Measurements from ENCODE around the gene SNX27.

The SNX27 gene

DNA sequence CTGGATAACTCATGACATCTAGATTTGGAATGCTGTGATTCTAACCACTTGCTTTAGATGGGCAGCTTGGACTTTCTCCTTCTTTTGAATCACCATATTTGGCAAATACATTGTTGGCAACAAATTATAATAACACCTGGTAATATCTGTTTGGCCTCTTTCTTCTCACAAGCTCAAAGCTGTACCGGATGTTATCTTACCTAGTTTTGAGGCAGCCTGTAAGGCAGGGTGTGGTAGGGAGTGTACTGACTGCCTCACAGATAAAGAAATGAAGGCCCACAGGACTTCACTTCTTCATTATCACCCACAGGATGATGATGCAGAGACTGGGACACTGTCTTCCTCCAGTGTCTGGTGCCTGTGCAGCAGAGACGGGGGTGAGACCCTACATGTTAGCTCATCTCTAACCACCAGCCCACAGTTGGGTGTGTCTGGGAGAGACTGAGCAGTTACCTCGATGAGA, 43.2 kb upstream of the SNX27 start:
- DNase-seq (ENCODE audit: low spot score), result no peak
- no peak overlapping the region for H3K4ac ChIP-seq (ENCODE audit: low read length)
- no peak overlapping the region for H4K91ac ChIP-seq (ENCODE audit: low read depth, low read length, poor library complexity)
- H2AFZ ChIP-seq (ENCODE audit: low read length), result no peak overlapping the region
- no peak overlapping the region for H2BK120ac ChIP-seq (ENCODE audit: low read depth, low read length)
- no peaks in the 10 kb centered on the region for H3K9me3 ChIP-seq (replicated peaks in 1 of 2; ENCODE audit: control insufficient read depth in 2 of 2, insufficient read depth in 1 of 2, low read depth in 1 of 2, low read length in 2 of 2)
- no peak overlapping the region for H3K23ac ChIP-seq (ENCODE audit: low read depth, low read length, poor library complexity)
- no peak overlapping the region for H3K27ac ChIP-seq (replicated peaks; ENCODE audit: low read length)
- no peaks in the 10 kb centered on the region for H3K27me3 ChIP-seq (ENCODE audit: control insufficient read depth in 3 of 3, insufficient read depth in 3 of 3, low read depth in 1 of 3, low read length in 3 of 3)
- no peak overlapping the region for H3K9ac ChIP-seq (ENCODE audit: low read depth, low read length, poor library complexity)
- no peak overlapping the region for H2BK5ac ChIP-seq (ENCODE audit: low read length)
- H3K4me3 ChIP-seq (ENCODE audit: low read length in 2 of 2), result no peak overlapping the region
- no peak overlapping the region for H2BK15ac ChIP-seq (ENCODE audit: low read length)
- H3K79me1 ChIP-seq (ENCODE audit: low read depth, low read length), result no peaks in the 10 kb centered on the region
- WGBS, 2 donors (ENCODE audit: extremely low coverage in 2 of 2, insufficient read length in 2 of 2, insufficient replicate concordance in 1 of 2), result no CpG with 5 or more reads among the region's 3 CpGs
- H3K18ac ChIP-seq (ENCODE audit: low read length), result no peak overlapping the region
- peaks cover 13 to 68% of the 10 kb centered on the region in 2 donors for H3K36me3 ChIP-seq (replicated peaks in 1 of 2; ENCODE audit: control insufficient read depth in 2 of 2, insufficient read depth in 2 of 2, low read length in 2 of 2)
- no peak overlapping the region for H3K4me2 ChIP-seq (ENCODE audit: insufficient read depth, low read length, poor library complexity, severe bottlenecking)
- no peak overlapping the region for H2BK12ac ChIP-seq (ENCODE audit: low read length)
- H3K4me1 ChIP-seq (ENCODE audit: control insufficient read depth in 2 of 2, insufficient read depth in 1 of 2, low read depth in 1 of 2, low read length in 2 of 2), result peaks cover 3 to 14% of the 10 kb centered on the region in 2 donors
- no peak overlapping the region for H2AK5ac ChIP-seq (ENCODE audit: low read depth, low read length)
- H3K14ac ChIP-seq (ENCODE audit: low read length), result no peak overlapping the region
- H4K8ac ChIP-seq (ENCODE audit: low read depth, low read length), result no peak overlapping the region

DNA sequence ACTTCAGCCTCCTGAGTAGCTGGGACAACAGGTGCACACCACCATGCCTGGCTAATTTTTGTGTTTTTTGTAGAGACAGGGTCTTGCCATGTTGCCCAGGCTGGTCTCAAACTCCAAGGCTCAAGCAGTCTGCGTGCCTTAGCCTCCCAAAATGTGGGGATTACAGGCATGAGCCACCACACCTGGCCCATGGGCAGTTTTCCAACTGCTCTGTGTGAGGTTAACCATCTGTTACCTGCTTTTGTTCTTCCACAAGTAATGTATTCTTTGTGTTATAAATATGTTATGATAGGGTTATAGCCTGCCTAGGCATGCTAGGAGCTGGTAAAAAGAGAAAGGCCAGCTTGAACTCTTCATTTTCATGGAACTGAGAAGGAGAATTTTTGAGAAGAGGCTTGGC, 41.0 kb upstream of the SNX27 start:
- no peak overlapping the region for H2AK5ac ChIP-seq (ENCODE audit: low read depth, low read length)
- H3K9me3 ChIP-seq (replicated peaks in 1 of 2; ENCODE audit: control insufficient read depth in 2 of 2, insufficient read depth in 1 of 2, low read depth in 1 of 2, low read length in 2 of 2), result no peaks in the 10 kb centered on the region
- no peaks in the 10 kb centered on the region for H3K27me3 ChIP-seq (ENCODE audit: control insufficient read depth in 3 of 3, insufficient read depth in 3 of 3, low read depth in 1 of 3, low read length in 3 of 3)
- H3K4ac ChIP-seq (ENCODE audit: low read length), result no peak overlapping the region
- H3K4me1 ChIP-seq (ENCODE audit: control insufficient read depth in 2 of 2, insufficient read depth in 1 of 2, low read depth in 1 of 2, low read length in 2 of 2), result peaks cover 0 to 5% of the 10 kb centered on the region in 2 donors
- no peak overlapping the region for H3K9ac ChIP-seq (ENCODE audit: low read depth, low read length, poor library complexity)
- no peak overlapping the region for H4K8ac ChIP-seq (ENCODE audit: low read depth, low read length)
- H3K23ac ChIP-seq (ENCODE audit: low read depth, low read length, poor library complexity), result no peak overlapping the region
- no peak overlapping the region for H2BK5ac ChIP-seq (ENCODE audit: low read length)
- peaks cover 23 to 75% of the 10 kb centered on the region in 2 donors for H3K36me3 ChIP-seq (replicated peaks in 1 of 2; ENCODE audit: control insufficient read depth in 2 of 2, insufficient read depth in 2 of 2, low read length in 2 of 2)
- H2BK15ac ChIP-seq (ENCODE audit: low read length), result no peak overlapping the region
- no peak overlapping the region for H3K14ac ChIP-seq (ENCODE audit: low read length)
- H2AFZ ChIP-seq (ENCODE audit: low read length), result no peak overlapping the region
- no CpG with 5 or more reads among the region's 1 CpG for WGBS, 2 donors (ENCODE audit: extremely low coverage in 2 of 2, insufficient read length in 2 of 2, insufficient replicate concordance in 1 of 2)
- no peak for DNase-seq (ENCODE audit: low spot score)
- H2BK120ac ChIP-seq (ENCODE audit: low read depth, low read length), result no peak overlapping the region
- H3K18ac ChIP-seq (ENCODE audit: low read length), result no peak overlapping the region
- no peak overlapping the region for H3K4me3 ChIP-seq (ENCODE audit: low read length in 2 of 2)
- no peak overlapping the region for H3K27ac ChIP-seq (replicated peaks; ENCODE audit: low read length)
- no peak overlapping the region for H3K4me2 ChIP-seq (ENCODE audit: insufficient read depth, low read length, poor library complexity, severe bottlenecking)
- no peaks in the 10 kb centered on the region for H3K79me1 ChIP-seq (ENCODE audit: low read depth, low read length)
- no peak overlapping the region for H2BK12ac ChIP-seq (ENCODE audit: low read length)
- H4K91ac ChIP-seq (ENCODE audit: low read depth, low read length, poor library complexity), result no peak overlapping the region

- WGBS, 2 donors (ENCODE audit: extremely low coverage in 2 of 2, insufficient read length in 2 of 2, insufficient replicate concordance in 1 of 2), result no CpG with 5 or more reads among the region's 12 CpGs
Measured at GRCh38 chr1:151574575-151575529, 37.0 kb upstream of the SNX27 start.

GRCh38 chr1:151577173-151577572, 34.7 kb upstream of the SNX27 start:
- Histone ChIP-seq H3K27ac (replicated peaks; ENCODE audit: low read length) (no peak overlapping the region), H3K36me3 (replicated peaks in 1 of 2; ENCODE audit: control insufficient read depth in 2 of 2, insufficient read depth in 2 of 2, low read length in 2 of 2) (peaks cover 27 to 89% of the 10 kb centered on the region in 2 donors), H3K9ac (ENCODE audit: low read depth, low read length, poor library complexity) (no peak overlapping the region), H4K8ac (ENCODE audit: low read depth, low read length) (no peak overlapping the region), H3K4me1 (ENCODE audit: control insufficient read depth in 2 of 2, insufficient read depth in 1 of 2, low read depth in 1 of 2, low read length in 2 of 2) (no peaks in the 10 kb centered on the region), H2BK120ac (ENCODE audit: low read depth, low read length) (no peak overlapping the region), H3K9me3 (replicated peaks in 1 of 2; ENCODE audit: control insufficient read depth in 2 of 2, insufficient read depth in 1 of 2, low read depth in 1 of 2, low read length in 2 of 2) (no peaks in the 10 kb centered on the region), H3K23ac (ENCODE audit: low read depth, low read length, poor library complexity) (no peak overlapping the region), H4K91ac (ENCODE audit: low read depth, low read length, poor library complexity) (no peak overlapping the region), H3K14ac (ENCODE audit: low read length) (no peak overlapping the region), H3K79me1 (ENCODE audit: low read depth, low read length) (no peaks in the 10 kb centered on the region), H3K18ac (ENCODE audit: low read length) (no peak overlapping the region), H3K4ac (ENCODE audit: low read length) (no peak overlapping the region), H2AK5ac (ENCODE audit: low read depth, low read length) (no peak overlapping the region), H2BK5ac (ENCODE audit: low read length) (no peak overlapping the region), H3K4me2 (ENCODE audit: insufficient read depth, low read length, poor library complexity, severe bottlenecking) (no peak overlapping the region), H2BK15ac (ENCODE audit: low read length) (no peak overlapping the region), H3K4me3 (ENCODE audit: low read length in 2 of 2) (no peak overlapping the region), H2AFZ (ENCODE audit: low read length) (no peak overlapping the region), H3K27me3 (ENCODE audit: control insufficient read depth in 3 of 3, insufficient read depth in 3 of 3, low read depth in 1 of 3, low read length in 3 of 3) (no peaks in the 10 kb centered on the region), H2BK12ac (ENCODE audit: low read length) (no peak overlapping the region)
- WGBS, 2 donors (ENCODE audit: extremely low coverage in 2 of 2, insufficient read length in 2 of 2, insufficient replicate concordance in 1 of 2), result no CpG with 5 or more reads among the region's 2 CpGs
- DNase-seq (ENCODE audit: low spot score), result no peak

More at GRCh38 chr1:151574575-151575529, 37.0 kb upstream of the SNX27 start:
- Histone ChIP-seq H2BK5ac (ENCODE audit: low read length) (no peak overlapping the region), H3K36me3 (replicated peaks in 1 of 2; ENCODE audit: control insufficient read depth in 2 of 2, insufficient read depth in 2 of 2, low read length in 2 of 2) (peaks cover 27 to 77% of the 10 kb centered on the region in 2 donors), H2BK120ac (ENCODE audit: low read depth, low read length) (no peak overlapping the region), H2BK15ac (ENCODE audit: low read length) (no peak overlapping the region), H3K4me1 (ENCODE audit: control insufficient read depth in 2 of 2, insufficient read depth in 1 of 2, low read depth in 1 of 2, low read length in 2 of 2) (no peaks in the 10 kb centered on the region), H4K8ac (ENCODE audit: low read depth, low read length) (no peak overlapping the region), H3K79me1 (ENCODE audit: low read depth, low read length) (no peaks in the 10 kb centered on the region), H3K9me3 (replicated peaks in 1 of 2; ENCODE audit: control insufficient read depth in 2 of 2, insufficient read depth in 1 of 2, low read depth in 1 of 2, low read length in 2 of 2) (no peaks in the 10 kb centered on the region), H2AK5ac (ENCODE audit: low read depth, low read length) (peak overlapping the region; percentile 71), H3K23ac (ENCODE audit: low read depth, low read length, poor library complexity) (peak overlapping the region; percentile 86), H3K18ac (ENCODE audit: low read length) (no peak overlapping the region), H3K14ac (ENCODE audit: low read length) (no peak overlapping the region), H3K9ac (ENCODE audit: low read depth, low read length, poor library complexity) (peak overlapping the region; percentile 35), H3K4me2 (ENCODE audit: insufficient read depth, low read length, poor library complexity, severe bottlenecking) (no peak overlapping the region), H3K27me3 (ENCODE audit: control insufficient read depth in 3 of 3, insufficient read depth in 3 of 3, low read depth in 1 of 3, low read length in 3 of 3) (no peaks in the 10 kb centered on the region), H2BK12ac (ENCODE audit: low read length) (no peak overlapping the region), H2AFZ (ENCODE audit: low read length) (no peak overlapping the region), H3K27ac (replicated peaks; ENCODE audit: low read length) (no peak overlapping the region), H4K91ac (ENCODE audit: low read depth, low read length, poor library complexity) (no peak overlapping the region), H3K4ac (ENCODE audit: low read length) (no peak overlapping the region), H3K4me3 (ENCODE audit: low read length in 2 of 2) (no peak overlapping the region)
- no peak for DNase-seq (ENCODE audit: low spot score)

All from neuronal stem cell (in vitro differentiated cells).